HFFc6 (cell line): ENCODE measurements around the gene SPCS1. TPM values are rescaled to one million over a fixed set of nuclear protein-coding genes. Genes with fewer than 3 reads are reported as not detected.
"Not testable (repeated sequence)": the region's sequence is repeated elsewhere in the genome, so short reads cannot be mapped to it uniquely, and the experiment has no call there.

ENCODE experiments used
- DNase-seq: peaks from one replicate; pipeline ENCODE4 v3.0.0-alpha.2; 2018
- H3K27ac Mint-ChIP-seq: 2 replicates; pipeline ENCODE4 v1.8.0; 2020; ENCODE audit warnings: mild to moderate bottlenecking, mixed read lengths
- H3K27me3 Mint-ChIP-seq: 2 replicates; pipeline ENCODE4 v1.8.0; 2021; ENCODE audit warnings: mild to moderate bottlenecking, moderate library complexity, mixed read lengths; ENCODE audit not compliant: insufficient read depth
- H3K36me3 Mint-ChIP-seq: 2 replicates; pipeline ENCODE4 v1.8.0; 2021; ENCODE audit warnings: low read depth, mixed read lengths
- H3K4me1 Mint-ChIP-seq: 2 replicates; pipeline ENCODE4 v1.8.0; 2020; ENCODE audit warnings: low read depth, mixed read lengths
- H3K4me3 Mint-ChIP-seq: 2 replicates; pipeline ENCODE4 v1.8.0; 2020; ENCODE audit warnings: mild to moderate bottlenecking, moderate library complexity, mixed read lengths
- H3K9me3 Mint-ChIP-seq: 2 replicates; pipeline ENCODE4 v1.8.0; 2020; ENCODE audit warnings: mild to moderate bottlenecking, mixed read lengths
- total RNA-seq, 6 experiments: library from RNA; stranded (reverse); fragmentation: NEBNext Ultra II Directional; extraction: Animal tissue kit (Norgen Biotek cat#: 25700); gene quantifications; 2 replicates in 1 of 6; 3 replicates in 5 of 6; pipeline ENCODE4 v1.2.3, GENCODE V29; 2021
- TF ChIP-seq, protein P1 (sequence below): fragments of 200-600 bp; sonication (generic); IDR thresholded peaks from 2 replicates; pipeline ENCODE4 v1.5.0; 2021; ENCODE audit warnings: antibody characterized with exemption, mild to moderate bottlenecking

SPCS1 gene
- total RNA-seq, 6 experiments from 2014 or later, result 179 to 209 (median 193) TPM

DNA sequence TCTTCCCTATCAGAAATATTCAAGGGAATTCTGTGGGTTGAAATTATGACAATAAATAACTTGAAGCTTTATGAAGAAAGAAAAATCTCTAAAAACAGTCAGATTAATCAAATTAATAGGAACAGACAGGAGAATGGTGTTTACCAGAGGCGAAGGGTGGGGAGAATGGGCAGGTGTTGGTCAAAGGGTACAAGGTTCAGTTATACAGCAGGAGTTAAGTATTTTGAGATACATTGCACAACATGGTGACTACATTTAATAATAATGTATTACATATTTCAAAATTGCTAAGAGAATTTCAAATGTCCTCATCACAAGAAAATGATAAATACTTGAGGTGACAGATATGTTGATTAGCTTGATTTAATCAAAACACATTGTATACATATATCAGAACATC lies 18.6 kb downstream of the SPCS1 start:
- no peaks in the 10 kb centered on the region for H3K27me3 Mint-ChIP-seq

DNA sequence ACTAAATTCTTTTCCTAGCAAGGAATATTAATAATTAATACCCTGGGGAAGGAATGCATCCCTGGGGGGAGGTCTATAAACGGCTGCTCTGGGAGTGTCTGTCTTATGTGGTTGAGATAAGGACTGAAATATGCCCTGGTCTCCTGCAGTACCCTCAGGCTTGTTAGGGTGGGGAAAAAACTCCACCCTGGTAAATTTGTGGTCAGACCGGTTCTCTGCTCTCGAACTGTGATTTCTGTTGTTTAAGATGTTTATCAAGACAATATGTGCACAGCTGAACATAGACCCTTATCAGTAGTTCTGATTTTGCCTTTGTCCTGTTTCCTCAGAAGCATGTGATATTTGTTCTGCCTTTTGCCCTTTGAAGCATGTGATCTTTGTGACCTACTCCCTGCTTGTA lies 22.8 kb downstream of the SPCS1 start:
- not testable (repeated sequence) for H3K4me3 Mint-ChIP-seq, H3K27ac Mint-ChIP-seq, H3K4me1 Mint-ChIP-seq, H3K27me3 Mint-ChIP-seq, DNase-seq
- peaks cover 69% of the 10 kb centered on the region for H3K36me3 Mint-ChIP-seq
- peaks cover 56% of the 10 kb centered on the region for H3K9me3 Mint-ChIP-seq

More for the DNA sequence above, 18.6 kb downstream of the SPCS1 start:
- DNase-seq, result no peak
- Mint-ChIP-seq H3K4me3 (no peak overlapping the region), H3K9me3 (peaks cover 16% of the 10 kb centered on the region), H3K36me3 (peaks cover 31% of the 10 kb centered on the region), H3K27ac (no peak overlapping the region), H3K4me1 (0 out of 2 replicates have a peak, but pooled peaks cover 8% of the 10 kb centered on the region)
- TF ChIP-seq, protein P1, sequence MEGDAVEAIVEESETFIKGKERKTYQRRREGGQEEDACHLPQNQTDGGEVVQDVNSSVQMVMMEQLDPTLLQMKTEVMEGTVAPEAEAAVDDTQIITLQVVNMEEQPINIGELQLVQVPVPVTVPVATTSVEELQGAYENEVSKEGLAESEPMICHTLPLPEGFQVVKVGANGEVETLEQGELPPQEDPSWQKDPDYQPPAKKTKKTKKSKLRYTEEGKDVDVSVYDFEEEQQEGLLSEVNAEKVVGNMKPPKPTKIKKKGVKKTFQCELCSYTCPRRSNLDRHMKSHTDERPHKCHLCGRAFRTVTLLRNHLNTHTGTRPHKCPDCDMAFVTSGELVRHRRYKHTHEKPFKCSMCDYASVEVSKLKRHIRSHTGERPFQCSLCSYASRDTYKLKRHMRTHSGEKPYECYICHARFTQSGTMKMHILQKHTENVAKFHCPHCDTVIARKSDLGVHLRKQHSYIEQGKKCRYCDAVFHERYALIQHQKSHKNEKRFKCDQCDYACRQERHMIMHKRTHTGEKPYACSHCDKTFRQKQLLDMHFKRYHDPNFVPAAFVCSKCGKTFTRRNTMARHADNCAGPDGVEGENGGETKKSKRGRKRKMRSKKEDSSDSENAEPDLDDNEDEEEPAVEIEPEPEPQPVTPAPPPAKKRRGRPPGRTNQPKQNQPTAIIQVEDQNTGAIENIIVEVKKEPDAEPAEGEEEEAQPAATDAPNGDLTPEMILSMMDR, result no peak

DNA sequence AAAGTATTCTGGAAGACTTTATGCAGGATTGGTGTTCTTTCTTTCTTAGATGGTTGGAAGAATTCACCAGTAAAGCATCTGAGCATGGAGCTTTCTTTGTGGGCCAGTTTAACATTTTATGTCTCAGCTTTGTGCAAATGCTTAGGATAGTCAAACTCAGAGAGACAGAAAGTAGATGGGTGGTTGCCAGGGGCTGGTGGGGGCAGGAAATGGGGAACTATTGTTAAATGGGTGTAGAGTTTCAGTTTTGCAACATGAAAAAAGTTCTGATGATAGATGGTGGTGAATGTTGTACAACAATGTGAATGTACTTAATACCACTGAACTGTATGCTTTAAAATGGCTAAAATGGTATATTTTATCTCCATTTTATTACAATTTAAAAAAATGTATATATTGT lies 24.8 kb downstream of the SPCS1 start:
- no peaks in the 10 kb centered on the region for H3K4me1 Mint-ChIP-seq
- no peaks in the 10 kb centered on the region for H3K27me3 Mint-ChIP-seq
- no peak for DNase-seq
- H3K4me3 Mint-ChIP-seq, result no peak overlapping the region
- H3K36me3 Mint-ChIP-seq, result peaks cover 89% of the 10 kb centered on the region
- TF ChIP-seq, protein P1, result no peak
- H3K9me3 Mint-ChIP-seq, result peaks cover 68% of the 10 kb centered on the region
- no peak overlapping the region for H3K27ac Mint-ChIP-seq

DNA sequence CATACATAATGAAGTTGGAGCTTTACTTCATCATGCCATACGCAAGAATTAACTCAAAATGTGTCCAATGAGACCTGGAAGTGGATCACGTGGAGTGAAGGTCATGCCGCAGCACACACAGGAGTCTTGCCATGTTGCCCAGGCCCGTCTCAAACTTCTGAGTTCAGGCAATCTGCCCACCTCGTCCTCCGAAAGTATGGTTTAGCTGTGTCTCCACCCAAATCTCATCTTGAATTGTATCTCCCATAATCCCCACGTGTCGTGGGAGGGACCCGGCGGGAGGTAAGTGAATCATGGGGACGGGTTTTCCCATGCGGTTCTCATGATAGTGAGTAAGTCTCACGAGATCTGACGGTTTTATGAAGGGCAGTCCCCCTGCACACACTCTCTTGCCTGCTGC lies 25.7 kb downstream of the SPCS1 start:
- H3K9me3 Mint-ChIP-seq, result peaks cover 68% of the 10 kb centered on the region
- TF ChIP-seq, protein P1, result no peak
- no peak overlapping the region for H3K4me3 Mint-ChIP-seq
- no peak for DNase-seq
- peaks cover 88% of the 10 kb centered on the region for H3K36me3 Mint-ChIP-seq
- H3K4me1 Mint-ChIP-seq, result no peaks in the 10 kb centered on the region
- H3K27ac Mint-ChIP-seq, result no peak overlapping the region
- no peaks in the 10 kb centered on the region for H3K27me3 Mint-ChIP-seq

DNA sequence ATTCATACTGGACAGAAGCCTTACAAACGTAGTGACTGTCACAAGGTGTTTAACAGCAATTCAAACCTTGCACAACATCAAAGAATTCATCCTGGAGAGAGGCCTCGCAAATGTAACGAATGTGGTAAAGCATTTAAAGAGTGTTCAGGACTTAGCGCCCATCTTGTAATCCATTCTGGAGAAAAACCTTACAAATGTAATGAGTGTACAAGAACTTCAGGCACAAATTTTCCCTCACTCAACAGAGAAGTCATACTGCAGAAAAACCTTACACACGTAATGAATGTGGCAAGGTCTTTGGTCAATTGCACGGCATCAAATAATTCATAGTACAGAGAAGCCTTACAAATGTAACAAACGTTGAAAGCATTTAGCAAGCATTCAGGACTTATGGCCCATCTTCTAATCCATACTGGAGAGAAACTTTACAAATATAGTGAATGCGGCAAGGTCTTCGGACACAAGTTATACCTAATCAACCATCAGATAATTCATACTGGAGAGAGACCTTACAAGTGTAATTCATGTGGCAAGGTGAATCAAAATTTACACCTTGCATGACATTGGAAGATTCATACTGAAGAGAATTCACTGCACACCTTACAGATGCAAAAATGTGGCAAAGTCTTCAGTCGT lies 27.5 kb downstream of the SPCS1 start:
- no peaks in the 10 kb centered on the region for H3K4me1 Mint-ChIP-seq
- TF ChIP-seq, protein P1, result no peak
- H3K9me3 Mint-ChIP-seq, result peaks cover 62% of the 10 kb centered on the region
- H3K27ac Mint-ChIP-seq, result no peak overlapping the region
- DNase-seq, result no peak
- no peaks in the 10 kb centered on the region for H3K27me3 Mint-ChIP-seq
- H3K36me3 Mint-ChIP-seq, result peaks cover 78% of the 10 kb centered on the region
- no peak overlapping the region for H3K4me3 Mint-ChIP-seq

DNA sequence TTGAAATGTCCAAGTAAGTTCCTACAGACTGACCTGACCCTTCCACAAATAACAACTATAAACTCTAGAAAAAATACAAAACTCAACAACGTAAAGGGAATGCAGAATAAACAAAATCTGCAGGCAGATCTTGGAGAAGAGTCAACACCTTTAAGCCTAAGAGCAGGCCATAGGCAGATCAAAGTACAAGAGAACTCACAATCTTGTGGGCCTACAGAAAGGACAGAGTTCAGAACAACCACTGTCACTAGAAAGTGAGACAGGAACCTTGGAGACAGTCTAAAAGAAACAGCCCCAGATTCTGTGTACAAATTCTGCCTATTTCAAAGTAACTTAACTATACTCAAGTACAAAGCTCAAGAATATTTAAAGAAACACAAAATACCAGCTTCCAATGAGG lies 33.8 kb downstream of the SPCS1 start:
- TF ChIP-seq, protein P1, result no peak
- no peak overlapping the region for H3K27ac Mint-ChIP-seq
- no peak for DNase-seq
- no peak overlapping the region for H3K4me3 Mint-ChIP-seq
- peaks cover 1% of the 10 kb centered on the region; the same call in 1 of the 2 replicates for H3K27me3 Mint-ChIP-seq
- H3K4me1 Mint-ChIP-seq, result no peaks in the 10 kb centered on the region
- H3K36me3 Mint-ChIP-seq, result peaks cover 26% of the 10 kb centered on the region
- peaks cover 2% of the 10 kb centered on the region; the same call in 1 of the 2 replicates for H3K9me3 Mint-ChIP-seq
